ENCODE data around the gene COMT.

DNA sequence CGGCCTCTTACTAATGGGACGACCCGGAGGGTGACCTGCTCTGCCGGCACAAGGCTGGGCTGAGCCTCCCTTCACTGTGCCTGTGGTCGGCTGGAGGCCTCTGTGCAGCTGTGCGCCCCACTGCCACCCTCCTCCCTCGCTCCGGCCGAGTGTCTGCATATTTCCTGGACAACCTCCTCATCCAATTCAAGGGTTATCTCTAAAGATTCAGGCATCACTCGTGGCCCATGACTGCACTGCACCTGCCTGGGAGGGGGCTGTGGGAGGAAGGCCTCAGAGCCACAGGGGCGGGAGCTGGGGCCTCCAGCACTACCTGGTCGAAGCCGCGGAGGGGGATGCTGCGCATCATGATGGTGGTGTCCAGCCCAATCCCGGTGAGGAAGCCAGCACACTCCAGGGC lies 43.8 kb upstream of the COMT start:
- no peak for TF ChIP-seq POLR2AphosphoS5 (IDR thresholded peaks at IDR 0.05; ENCODE audit: borderline replicate concordance, low read depth, low read length)
- TF ChIP-seq EZH2 (IDR thresholded peaks at IDR 0.05), result no peak
- no peak for TF ChIP-seq FOXP2 (optimal IDR thresholded peaks at IDR 0.05; ENCODE audit: control extremely low read depth, extremely low read length, insufficient read depth)
